Cerebellar nuclear complex (tissue), 1 donor: ENCODE results near the gene ASB17.
"Not testable (repeated sequence)": the region's sequence is repeated elsewhere in the genome, so short reads cannot be mapped to it uniquely, and the experiment has no call there.

Experiments
- DNase-seq, 2 experiments: peaks; one replicate each; lab custom pipeline; 2025; lab: John Stamatoyannopoulos, UW

ASB17 gene, protein sequence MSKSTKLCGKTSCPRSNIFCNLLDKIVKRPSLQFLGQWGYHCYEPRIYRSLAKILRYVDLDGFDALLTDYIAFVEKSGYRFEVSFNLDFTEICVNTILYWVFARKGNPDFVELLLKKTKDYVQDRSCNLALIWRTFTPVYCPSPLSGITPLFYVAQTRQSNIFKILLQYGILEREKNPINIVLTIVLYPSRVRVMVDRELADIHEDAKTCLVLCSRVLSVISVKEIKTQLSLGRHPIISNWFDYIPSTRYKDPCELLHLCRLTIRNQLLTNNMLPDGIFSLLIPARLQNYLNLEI

DNA sequence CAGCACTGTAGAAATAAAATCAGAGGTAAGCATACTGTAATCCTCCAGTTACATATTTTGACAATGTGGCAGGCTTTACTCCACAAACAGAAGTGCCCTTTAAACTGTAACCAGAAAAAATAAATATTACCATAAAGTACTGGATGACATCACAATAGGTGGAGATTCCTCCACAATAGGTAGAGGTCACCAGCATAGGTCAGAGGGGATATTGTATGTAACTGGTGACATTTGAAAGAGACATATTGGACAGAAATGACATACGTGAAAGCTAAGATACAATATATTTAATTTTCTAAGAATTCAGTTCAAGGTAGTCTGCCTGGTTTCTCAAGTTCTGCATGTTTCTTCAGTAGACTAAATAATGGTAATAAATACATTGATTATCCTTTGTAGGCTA, at the start of gene ASB17:
TSS of gene ASB17 (minus strand) at position 101 of the 400 bp plus-strand sequence. CDS start 113 bp downstream, outside the sequence.
- no peak for DNase-seq

DNA sequence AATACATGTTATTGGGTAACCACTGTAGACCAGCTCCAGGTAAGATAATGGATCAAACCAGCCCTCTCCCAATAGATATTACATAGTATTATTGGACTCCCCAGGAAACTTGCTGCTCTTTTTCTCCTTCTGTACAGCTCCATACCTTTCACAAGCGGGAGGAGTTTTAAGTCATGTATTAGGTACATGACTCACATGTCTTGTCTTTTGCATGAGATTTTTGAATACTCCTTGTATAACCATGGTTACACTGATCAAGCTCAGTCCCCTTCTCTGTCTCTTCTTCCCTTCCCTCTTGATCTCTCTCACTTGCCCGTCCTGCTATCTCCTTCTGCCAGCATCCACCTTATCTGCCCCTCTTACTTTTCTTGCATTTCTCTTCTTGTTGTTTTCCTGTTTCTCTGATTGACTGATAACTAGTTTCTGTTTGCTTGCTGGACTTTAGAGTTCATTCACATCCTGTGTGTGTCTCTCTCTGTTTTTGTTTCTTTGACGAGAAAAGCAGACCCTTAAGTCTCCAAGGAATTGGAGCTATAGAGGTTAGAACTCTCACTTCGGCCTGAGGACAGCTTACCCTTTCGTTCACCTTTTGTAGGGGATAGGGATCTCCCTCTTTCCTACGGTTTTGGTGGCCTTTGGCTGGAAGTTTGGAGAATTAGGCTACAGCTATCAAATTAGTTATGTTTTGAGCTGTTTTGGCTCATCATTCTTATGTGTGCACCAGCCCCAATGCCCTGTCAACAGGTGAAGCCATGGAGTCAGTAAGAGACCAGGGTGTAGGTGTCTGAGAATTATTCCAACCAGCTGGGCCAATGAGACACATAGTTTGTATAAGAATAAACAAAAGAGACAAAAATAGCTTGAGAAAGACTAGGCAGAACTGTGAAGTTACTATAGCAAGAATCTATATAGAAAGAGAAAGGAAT, 49.0 kb upstream of the ASB17 start:
- no peak for DNase-seq

DNA sequence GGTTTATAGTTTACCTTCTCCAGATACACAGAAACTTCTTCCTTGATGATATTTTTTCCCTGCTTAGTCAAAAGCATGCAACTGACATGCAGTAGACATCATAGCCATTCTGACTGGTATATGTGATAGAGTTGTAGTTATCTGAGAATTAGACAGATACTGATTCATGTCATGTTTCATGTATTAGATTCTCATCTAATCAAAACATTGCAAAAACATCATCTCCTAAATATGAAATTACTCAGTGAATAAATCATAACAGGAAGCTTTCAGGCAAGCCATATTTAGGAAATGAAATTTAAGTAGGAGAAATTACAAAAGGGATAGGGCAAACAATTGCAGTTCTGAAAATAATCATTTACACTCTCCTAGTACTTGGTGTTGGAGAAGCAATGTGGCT, 38.4 kb upstream of the ASB17 start:
- DNase-seq, result no peak

DNA sequence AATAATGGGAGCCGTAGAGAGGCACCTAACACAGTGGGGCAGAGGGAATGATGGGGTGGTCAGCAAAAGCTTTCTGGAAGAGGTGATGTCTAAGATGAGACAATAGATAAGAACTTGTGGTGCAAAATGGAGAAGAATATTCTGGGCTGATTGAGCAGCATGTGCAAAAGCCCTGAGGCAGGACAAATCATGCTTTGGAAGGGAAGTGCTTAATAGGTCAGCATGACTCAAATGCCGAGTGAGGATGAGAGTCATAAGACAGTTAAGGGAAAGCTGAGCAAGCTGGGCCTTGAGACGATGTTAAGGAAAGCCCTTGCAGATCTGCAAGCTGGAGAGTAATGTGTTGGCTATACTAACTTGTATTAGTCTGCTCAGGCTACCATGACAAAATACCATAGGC, 37.3 kb upstream of the ASB17 start:
- no peak for DNase-seq

DNA sequence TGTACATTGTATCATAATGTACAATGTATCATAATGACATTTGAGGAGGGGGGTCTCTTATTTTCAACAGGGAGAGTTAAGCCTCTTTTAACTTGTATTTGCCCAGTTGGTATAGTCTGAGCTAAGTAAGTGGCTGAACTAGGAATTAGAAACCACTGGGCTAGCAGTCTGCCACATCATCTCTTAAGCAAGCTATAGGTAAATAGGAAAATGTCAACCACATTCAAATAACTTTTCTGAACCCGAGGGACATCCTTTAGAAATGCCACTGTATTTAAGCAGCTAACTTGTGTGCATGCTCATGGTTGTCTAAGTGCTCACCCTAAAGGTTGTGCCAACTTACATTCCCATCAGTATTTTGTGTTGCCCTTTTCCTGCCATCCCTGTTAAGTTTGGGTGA, 35.5 kb upstream of the ASB17 start:
- DNase-seq, result no peak

DNA sequence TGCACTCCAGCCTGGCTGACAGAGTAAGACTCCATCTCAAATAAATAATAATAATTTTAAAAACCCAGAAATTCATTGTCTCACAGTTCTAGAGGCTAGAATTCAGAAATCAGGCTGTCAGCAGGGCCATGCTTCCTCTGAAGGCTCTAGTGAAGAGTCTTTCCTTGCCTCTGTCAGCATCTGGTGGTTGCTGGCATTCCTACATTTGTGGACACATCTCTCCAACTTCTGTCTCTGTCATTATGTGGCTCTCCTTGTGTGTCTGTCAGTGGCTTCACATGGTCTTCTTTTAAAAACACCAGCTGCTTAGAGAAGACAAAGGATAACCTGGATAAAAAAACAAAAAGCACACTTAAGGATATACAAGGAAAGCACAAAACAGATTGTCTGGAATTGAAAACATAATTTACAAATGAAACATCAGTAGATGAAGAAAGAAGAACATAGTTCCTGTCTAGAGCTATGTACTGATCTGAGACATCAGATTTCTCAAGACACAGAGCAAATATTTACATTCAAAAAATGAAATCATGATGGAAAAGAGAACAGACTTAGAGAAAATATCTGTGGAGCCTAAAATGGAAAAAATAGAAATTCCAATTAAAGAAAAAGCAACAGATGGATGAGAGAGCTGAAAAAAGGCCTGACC, 32.7 kb upstream of the ASB17 start:
- no peak for DNase-seq

DNA sequence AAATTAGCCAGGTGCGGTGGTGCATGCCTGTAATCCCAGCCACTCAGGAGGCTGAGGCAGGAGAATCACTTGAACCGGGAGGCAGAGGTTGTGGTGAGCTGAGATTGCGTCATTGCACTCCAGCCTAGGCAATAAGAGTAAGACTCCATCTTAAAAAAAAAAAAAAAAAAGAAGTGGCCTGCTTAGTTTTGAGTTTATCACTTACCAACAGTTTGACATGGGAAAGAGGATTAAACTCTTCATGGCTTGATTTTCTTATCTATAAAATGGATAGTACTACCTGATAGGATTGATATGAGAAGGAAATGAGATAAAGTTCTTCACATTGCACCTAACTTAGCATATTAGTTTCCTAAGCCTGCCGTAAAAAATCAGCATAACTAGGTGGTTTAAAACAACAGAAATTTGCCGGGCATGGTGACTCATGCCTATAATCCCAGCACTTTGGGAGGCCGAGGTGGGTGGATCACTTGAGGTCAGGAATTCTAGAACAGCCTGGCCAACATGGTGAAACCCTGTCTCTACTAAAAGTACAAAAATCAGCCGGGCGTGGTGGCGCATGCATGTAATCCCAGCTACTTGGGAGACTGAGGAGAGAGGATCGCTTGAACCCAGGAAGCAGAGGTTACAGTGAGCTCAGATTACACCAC, 32.0 kb upstream of the ASB17 start:
- DNase-seq, result not testable (repeated sequence)

DNA sequence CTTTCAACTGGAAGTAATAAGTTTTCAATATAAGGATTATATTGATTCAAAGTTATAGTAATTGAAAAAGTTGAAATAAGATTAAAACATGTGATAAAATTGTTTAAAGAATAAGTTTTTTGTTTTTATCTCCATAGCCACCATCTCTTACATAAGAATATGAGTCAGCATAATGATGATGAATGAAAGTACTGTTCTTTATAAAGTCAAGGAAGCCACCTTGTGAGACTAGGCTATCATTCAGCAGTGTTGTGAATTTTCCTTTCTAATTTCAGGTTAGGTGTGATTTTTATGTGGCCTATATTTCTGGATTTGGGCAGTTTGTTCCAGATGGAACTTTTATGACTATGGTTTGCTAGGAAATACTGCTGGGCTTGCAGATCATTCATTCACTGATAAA, 22.4 kb upstream of the ASB17 start:
- no peak for DNase-seq

DNA sequence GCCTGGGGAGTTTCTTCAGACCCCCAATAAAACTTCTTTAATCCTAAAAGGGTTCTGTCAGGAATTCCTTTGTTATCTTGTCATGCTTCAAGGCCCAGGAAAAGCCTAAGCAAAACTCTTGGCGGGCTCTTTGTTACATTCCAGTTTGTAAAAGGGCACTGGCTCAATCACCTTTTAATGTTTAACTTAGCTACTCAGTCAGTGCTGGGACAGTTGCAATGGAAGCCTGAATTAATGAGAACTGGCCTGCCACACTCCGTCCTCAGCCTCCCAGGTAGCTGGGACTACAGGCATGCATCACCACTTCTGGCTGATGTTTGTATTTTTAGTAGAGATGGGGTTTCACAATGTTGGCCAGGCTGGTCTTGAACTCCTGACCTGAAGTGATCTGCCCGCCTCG, 21.3 kb upstream of the ASB17 start:
- DNase-seq, result no peak

DNA sequence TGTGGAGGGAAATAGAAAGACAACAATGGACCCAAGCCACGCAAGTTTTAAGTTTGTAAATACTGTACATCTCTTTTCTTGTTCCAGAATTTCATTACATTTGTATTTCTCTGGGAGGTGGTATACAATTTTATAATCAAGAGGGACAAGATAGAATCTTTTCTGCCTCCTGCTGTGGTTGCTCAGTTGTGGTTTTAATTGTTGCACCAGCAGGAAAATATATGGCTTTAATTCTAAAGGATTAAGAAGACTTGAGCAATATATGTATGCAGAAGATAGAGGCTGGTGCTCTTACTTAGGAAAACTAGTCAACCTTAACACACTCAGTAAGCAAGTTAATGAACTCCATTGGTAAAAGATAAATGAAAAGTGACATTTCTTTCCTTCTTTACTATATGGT, 19.8 kb upstream of the ASB17 start:
- no peak for DNase-seq

DNA sequence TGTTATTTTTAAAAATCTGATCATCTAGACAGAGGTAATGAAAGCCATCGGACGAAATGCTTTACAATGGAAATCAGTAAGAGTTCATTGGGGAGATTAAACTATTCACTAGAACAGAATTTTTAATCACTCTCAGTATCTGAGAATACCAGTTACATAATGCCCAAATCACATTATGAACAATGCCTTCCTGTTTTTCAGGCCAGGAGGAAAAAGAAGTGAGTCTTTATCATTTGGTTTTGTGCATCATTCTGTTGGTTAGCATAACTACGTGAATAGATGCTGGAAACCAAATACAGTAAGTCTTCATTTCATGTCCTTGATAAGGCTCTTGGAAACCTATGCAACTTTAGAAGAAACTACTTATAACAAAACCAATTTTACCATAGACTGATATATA, 18.0 kb upstream of the ASB17 start:
- no peak for DNase-seq

DNA sequence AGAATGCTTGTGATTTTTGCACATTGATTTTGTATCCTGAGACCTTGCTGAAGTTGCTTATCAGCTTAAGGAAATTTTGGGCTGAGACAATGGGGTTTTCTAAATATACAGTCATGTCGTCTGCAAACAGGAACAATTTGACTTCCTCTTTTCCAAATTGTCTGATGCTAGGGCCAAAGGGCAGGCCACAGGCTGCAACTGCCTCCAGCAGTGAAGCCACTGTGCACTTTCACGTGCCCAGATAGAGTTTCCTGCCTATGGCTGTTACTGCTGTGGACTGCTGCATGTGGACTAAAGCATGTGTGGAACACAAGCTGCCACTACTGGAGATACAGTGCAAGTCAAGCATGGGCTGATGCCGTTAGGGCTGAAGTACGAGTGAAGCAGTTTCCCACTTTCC, 10.8 kb upstream of the ASB17 start:
- not testable (repeated sequence) for DNase-seq

DNA sequence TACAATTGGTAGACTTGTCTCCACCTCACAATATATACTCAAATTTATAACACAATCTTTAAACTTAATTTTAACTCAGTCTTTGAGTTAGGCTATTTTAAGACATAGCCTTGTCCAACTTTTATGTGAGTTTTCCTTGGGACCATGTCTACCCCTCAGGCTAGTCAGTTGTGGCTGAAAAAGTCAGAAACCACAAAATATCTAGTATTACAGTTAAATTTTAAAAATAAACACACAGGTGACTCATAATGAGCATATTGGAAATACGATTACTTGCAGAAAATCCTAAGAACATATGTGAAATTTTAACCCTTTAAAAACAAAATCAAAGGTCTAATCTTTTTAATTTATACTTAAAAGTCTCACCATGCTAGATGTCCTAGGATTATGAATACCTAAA, 4.8 kb upstream of the ASB17 start:
- DNase-seq, result no peak

DNA sequence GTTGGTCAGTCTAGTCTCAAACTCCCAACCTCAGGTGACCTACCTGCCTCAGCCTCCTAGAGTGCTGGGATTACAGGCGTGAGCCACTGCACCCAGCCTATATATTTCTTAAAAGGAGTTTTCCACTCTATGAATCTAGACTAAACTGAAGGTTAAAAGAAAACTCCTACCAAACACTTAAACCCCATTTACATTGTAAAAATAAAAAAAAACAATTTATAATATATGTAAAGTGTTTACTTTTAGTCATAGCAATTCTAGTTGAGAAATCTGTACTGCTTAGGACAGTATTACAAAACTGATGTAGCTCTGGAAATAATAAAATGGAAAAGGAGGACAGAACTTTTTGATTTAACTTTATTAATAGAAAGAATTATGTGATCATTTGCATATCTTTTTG, 9.5 kb downstream of the ASB17 start:
- DNase-seq, result no peak

DNA sequence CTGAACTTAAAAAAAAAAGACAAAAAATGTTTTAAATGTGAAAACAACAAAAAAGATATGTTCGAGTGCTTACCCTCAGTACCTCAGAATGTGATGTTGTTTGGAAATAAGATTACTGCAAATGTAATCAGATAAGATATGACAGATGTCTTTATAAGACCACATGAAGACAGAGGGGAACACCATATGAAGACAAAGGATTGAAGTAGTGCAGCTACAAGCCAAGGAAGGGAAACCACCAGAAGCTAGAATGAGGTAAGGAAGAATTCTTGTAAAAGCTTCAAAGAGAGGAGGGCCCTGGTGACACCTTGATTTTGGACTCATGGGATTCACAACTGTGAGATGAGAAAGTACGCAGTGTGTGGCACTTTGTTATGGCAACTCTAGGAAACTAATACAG, 15.4 kb downstream of the ASB17 start:
- no peak for DNase-seq

DNA sequence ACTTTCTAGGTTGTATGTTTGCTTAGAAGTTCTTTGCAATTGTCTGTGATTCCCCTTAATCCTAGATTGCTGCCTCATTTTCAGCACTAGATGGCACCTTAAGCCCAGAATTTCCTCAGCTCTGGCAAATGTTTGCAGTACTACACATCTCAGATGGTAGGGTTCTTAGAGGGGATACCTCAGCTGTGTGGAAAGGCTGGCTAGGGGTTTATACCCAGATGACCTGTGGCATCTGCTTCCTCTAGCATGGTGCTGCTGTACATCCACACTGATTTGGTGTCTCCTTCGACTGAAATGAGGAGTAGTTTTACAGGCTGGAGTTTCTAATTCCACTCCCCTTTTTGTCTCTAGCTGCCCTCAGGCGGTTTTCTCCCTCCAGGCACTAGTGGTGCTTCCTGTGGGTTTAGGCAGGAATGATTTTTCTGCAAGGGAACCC, 23.5 kb downstream of the ASB17 start:
- DNase-seq, result no peak

DNA sequence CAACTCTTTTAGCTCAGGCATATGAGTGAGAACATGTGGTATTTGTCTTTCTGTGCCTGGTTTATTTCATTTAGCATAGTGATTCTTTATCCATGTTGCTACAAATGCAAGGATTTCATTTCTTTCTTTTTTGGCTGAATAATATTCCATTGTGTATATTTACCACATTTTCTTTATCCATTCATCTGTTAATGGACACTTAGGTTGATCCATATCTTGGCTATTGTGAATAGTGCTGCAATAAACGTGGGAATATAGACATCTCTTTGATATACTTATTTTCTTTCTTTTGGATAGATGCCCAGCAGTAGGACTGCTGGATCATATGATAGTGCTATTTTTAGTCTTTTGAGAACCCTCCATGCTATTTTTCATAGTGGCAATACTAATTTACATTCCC, 30.8 kb downstream of the ASB17 start:
- DNase-seq, result no peak

DNA sequence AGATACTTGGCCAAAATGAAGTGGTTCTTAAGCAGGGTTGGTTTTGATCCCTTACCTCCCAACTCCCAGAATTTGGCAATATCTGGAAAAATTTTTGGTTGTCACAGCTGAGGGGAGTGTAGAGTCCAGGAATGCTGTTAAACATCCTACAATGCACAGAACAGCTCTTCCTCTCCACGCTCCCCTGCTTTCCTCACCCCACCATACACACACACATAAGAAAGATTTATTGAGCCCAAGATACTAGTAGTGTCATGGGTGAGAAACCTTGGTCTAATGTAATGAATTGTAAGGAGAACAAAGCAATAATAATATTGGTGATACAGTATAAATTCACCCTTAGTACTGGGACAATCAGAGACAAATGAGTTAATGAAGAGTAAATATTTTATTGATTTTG, 47.8 kb downstream of the ASB17 start:
- no peak for DNase-seq

DNA sequence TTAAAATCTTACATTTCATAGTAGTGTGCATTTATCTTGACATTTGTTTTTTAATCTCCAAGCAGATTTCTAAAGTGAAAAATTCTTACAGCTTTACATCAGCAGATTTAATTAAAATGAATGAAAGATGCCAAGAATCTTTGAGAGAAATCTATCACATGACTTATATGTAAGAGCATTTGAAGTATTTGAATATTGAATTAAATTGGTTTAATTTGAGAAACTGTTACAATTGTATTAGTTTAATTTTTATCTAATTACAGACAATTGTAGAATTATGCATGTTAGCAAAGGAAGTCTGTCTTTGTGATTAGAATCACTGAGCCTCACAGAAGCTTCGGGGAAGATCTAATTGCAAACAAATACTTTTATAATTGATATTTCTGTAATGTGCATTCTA, 52.2 kb downstream of the ASB17 start:
- no peak for DNase-seq

DNA sequence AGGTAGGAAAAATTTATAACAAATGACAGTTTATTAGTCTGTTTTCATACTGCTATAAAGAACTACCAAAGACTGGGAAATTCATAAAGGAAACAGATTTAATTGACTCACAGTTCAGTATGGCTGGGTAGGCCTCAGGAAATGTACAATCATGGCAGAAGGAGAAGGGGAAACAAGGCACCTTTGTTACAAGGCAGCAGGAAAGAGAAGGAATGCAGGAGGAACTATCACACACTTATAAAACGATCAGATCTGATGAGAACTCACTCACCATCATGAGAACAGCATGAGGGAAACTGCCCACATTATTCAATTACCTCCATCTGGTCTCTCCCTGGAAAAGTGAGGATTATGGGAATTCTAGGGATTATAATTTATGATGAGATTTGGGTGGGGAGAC, 61.3 kb downstream of the ASB17 start:
- DNase-seq, result no peak
